Heart left ventricle (tissue), 13 donors: ENCODE results near the gene DCDC1.

Experiments used
- POLR2A ChIP-seq, 2 donors: fragments of 450-650 bp; IDR thresholded peaks; one replicate each; pipeline ENCODE4 v1.6.1; 2017; ENCODE audit warnings: antibody characterized with exemption in 2 of 2, mild to moderate bottlenecking in 2 of 2, moderate library complexity in 2 of 2
- TF ChIP-seq, protein P1 (sequence below), 12 donors: fragments of 200-600 bp; sonication (generic) in 4 of 12; IDR thresholded peaks; one replicate each; pipeline versions ENCODE4 v1.5.0 to v1.8.0; 2018 to 2022; ENCODE audit warnings: antibody characterized with exemption in 12 of 12, mild to moderate bottlenecking in 5 of 12
- donor health status: ischemic (EF 13 %, LVEDD 7.1; RV severe dilation, severe dysfunction).
- donor health status: DM: no; HTN: yes; CAD: no.
- donor health status: DM: no; HTN: no; CAD: no.
- donor health status: ischemic (EF 25% LVEDD 6.9; RV normal size, moderate dysfunction).
- donor health status: ischemic (EF 25% LVEDD 5.7; RV mildly dilated, moderate dysfunction).
- donor health status: ischemic (EF 35%, LVEDD 5.7; RV mildly dilated, moderate dysfunction).
- donor health status: nonischemic (EF 11% LVEDD 7.7; RV severe dilation, severe dysfunction).
- donor health status: DM: yes; HTN: yes; CAD: no.
- donor health status: PGD.
- donor health status: ischemic (EF 29% LVEDD 5.4; RV normal size, mild dysfunction).
- donor health status: nonischemic (EF 23%, LVEDD 6.1; RV moderate dilation, normal function).

DNA sequence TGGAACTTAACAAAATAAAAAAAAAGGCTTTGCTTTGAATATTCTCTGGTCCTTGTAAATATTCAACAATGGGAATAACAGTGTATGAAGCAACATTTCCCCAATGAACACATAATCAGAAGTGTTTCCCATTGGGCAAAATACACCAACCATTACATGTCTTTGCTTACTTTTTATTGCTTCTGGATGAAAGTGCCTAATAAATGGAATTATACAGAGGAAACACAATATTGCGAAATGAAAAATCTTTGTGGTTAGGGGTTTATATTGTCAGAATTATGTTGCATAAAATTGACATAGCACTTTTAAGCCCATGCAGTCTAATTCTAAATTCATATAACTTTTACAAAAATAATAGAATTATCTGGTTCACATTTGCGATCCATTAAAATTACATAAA is 386.4 kb downstream of the DCDC1 start:
- TF ChIP-seq, protein P1, sequence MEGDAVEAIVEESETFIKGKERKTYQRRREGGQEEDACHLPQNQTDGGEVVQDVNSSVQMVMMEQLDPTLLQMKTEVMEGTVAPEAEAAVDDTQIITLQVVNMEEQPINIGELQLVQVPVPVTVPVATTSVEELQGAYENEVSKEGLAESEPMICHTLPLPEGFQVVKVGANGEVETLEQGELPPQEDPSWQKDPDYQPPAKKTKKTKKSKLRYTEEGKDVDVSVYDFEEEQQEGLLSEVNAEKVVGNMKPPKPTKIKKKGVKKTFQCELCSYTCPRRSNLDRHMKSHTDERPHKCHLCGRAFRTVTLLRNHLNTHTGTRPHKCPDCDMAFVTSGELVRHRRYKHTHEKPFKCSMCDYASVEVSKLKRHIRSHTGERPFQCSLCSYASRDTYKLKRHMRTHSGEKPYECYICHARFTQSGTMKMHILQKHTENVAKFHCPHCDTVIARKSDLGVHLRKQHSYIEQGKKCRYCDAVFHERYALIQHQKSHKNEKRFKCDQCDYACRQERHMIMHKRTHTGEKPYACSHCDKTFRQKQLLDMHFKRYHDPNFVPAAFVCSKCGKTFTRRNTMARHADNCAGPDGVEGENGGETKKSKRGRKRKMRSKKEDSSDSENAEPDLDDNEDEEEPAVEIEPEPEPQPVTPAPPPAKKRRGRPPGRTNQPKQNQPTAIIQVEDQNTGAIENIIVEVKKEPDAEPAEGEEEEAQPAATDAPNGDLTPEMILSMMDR (IDR thresholded peaks at IDR 0.05): no peak
- no peak for TF ChIP-seq POLR2A (IDR thresholded peaks at IDR 0.05)
